ENCODE measurements around the gene CDKAL1.

DNA sequence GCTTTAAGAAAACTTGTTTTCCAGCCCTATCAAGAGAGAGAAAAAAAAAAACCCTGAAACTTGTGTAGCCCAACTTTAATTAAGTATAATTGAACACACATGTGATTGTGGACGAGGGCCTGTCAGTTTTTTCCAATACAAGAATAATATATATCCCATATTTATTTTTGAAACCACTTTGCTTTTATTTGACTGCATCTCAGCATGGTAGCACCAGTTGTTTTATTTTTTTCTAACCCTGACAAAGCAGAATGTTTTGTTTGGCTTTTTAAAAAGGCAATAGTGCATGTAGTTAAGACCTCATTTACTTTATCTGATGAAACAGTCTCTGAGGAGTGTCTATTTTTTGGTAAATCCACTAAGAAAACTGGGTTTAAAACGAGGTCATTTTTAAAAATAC lies 257.7 kb downstream of the CDKAL1 start:
- no peak for TF ChIP-seq POLR2A (IDR thresholded peaks at IDR 0.05)
- TF ChIP-seq, protein P1, sequence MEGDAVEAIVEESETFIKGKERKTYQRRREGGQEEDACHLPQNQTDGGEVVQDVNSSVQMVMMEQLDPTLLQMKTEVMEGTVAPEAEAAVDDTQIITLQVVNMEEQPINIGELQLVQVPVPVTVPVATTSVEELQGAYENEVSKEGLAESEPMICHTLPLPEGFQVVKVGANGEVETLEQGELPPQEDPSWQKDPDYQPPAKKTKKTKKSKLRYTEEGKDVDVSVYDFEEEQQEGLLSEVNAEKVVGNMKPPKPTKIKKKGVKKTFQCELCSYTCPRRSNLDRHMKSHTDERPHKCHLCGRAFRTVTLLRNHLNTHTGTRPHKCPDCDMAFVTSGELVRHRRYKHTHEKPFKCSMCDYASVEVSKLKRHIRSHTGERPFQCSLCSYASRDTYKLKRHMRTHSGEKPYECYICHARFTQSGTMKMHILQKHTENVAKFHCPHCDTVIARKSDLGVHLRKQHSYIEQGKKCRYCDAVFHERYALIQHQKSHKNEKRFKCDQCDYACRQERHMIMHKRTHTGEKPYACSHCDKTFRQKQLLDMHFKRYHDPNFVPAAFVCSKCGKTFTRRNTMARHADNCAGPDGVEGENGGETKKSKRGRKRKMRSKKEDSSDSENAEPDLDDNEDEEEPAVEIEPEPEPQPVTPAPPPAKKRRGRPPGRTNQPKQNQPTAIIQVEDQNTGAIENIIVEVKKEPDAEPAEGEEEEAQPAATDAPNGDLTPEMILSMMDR (IDR thresholded peaks at IDR 0.05), result no peak
- no peak for TF ChIP-seq EP300 (IDR thresholded peaks at IDR 0.05)

Measured in tibial nerve (tissue), 4 donors.